OCI-LY7 (cell line): Measurements from ENCODE around the gene MTCH2. TPM values are rescaled to one million over a fixed set of nuclear protein-coding genes. Genes with fewer than 3 reads are reported as not detected.

ENCODE experiments used
- BruUV-seq: library from RNA; stranded (reverse); fragments of 400-500 nt; replicated peaks from 2 replicates; lab custom pipeline; 2021; lab: Mats Ljungman, UMichigan
- CTCF ChIA-PET: fragments of 300-600 bp; sonication (Branson Sonifier 250); formaldehyde crosslinking; loops from one replicate; lab custom pipeline; 2022; ENCODE audit warnings: antibody characterized with exemption; ENCODE audit not compliant: unreplicated experiment; lab: Charles Lee
- POLR2A ChIA-PET: fragments of 300-600 bp; sonication (Branson Sonifier 250); formaldehyde crosslinking; loops from one replicate; lab custom pipeline; 2022; ENCODE audit warnings: antibody characterized with exemption; lab: Charles Lee
- DNase-seq: peaks from one replicate; pipeline ENCODE4 v3.0.0-alpha.2; 2015; ENCODE audit warnings: low spot score
- H2AFZ ChIP-seq: fragments of 200-600 bp; sonication (generic), shearing (Covaris generic); 2 replicates; pipeline ENCODE4 v1.6.1; 2014; ENCODE audit warnings: mild to moderate bottlenecking, antibody characterized with exemption, low read length, moderate library complexity
- H3K27ac ChIP-seq: fragments of 200-600 bp; sonication (generic); 2 replicates; pipeline ENCODE4 v1.5.1; 2014; ENCODE audit warnings: mixed run types, low read depth, mild to moderate bottlenecking, moderate library complexity, low read length, inconsistent platforms; ENCODE audit not compliant: poor library complexity, severe bottlenecking
- H3K36me3 ChIP-seq: fragments of 200-600 bp; sonication (generic); 2 replicates; pipeline ENCODE4 v1.6.1; 2014; ENCODE audit warnings: mild to moderate bottlenecking, antibody characterized with exemption, low read length, moderate library complexity, mixed read lengths; ENCODE audit not compliant: insufficient read depth
- H3K4me1 ChIP-seq: fragments of 200-600 bp; sonication (generic); 2 replicates; pipeline ENCODE4 v1.5.1; 2014; ENCODE audit warnings: mild to moderate bottlenecking, low read length; ENCODE audit not compliant: insufficient read depth, poor library complexity, severe bottlenecking
- H3K4me2 ChIP-seq: fragments of 200-600 bp; sonication (generic); 2 replicates; pipeline ENCODE4 v1.6.1; 2014; ENCODE audit warnings: mild to moderate bottlenecking, low read length
- H3K4me3 ChIP-seq: fragments of 200-600 bp; sonication (generic); 2 replicates; pipeline ENCODE4 v1.5.1; 2014; ENCODE audit warnings: mild to moderate bottlenecking, low read depth, low read length; ENCODE audit not compliant: poor library complexity, severe bottlenecking
- H3K79me2 ChIP-seq: fragments of 200-600 bp; sonication (generic); 2 replicates; pipeline ENCODE4 v1.6.1; 2016; ENCODE audit warnings: low read depth, mild to moderate bottlenecking, low read length, moderate library complexity, mixed read lengths; ENCODE audit not compliant: insufficient read depth
- H3K9me2 ChIP-seq: fragments of 200-600 bp; sonication (generic); 2 replicates; pipeline ENCODE4 v1.6.1; 2016; ENCODE audit warnings: mild to moderate bottlenecking, low read length, mixed read lengths; ENCODE audit not compliant: insufficient read depth
- H3K9me3 ChIP-seq: fragments of 200-600 bp; sonication (generic); 2 replicates; pipeline ENCODE4 v1.6.1; 2014; ENCODE audit warnings: mild to moderate bottlenecking, mixed run types, low read length, mixed read lengths
- H4K20me1 ChIP-seq: fragments of 200-600 bp; sonication (generic); 2 replicates; pipeline ENCODE4 v1.6.1; 2014; ENCODE audit warnings: mild to moderate bottlenecking, antibody characterized with exemption, low read length, moderate library complexity, mixed read lengths; ENCODE audit not compliant: insufficient read depth
- EZH2phosphoT487 ChIP-seq: fragments of 200-600 bp; sonication (generic); IDR thresholded peaks from 2 replicates; pipeline ENCODE4 v1.6.1; 2018; ENCODE audit warnings: low read depth, borderline replicate concordance, mild to moderate bottlenecking, mixed run types, antibody characterized with exemption, low read length, moderate library complexity, mixed read lengths
- intact Hi-C: fragments of 100-400 bp; cut with micrococcal nuclease; formaldehyde crosslinking; loops from one replicate; pipeline ENCODE4 v1.10.0; 2022; ENCODE audit not compliant: unreplicated experiment
- total RNA-seq, 2 experiments: library from RNA; depleted of rRNA in 1 of 2; stranded (reverse); fragments of >200 nt in 1 of 2; shearing (Covaris generic) in 1 of 2; gene quantifications; 2 replicates each; pipeline ENCODE4 v1.2.3, GENCODE V29; 2014 to 2022
- TF ChIP-seq, protein P1 (sequence below): fragments of 200-600 bp; sonication (generic); conservative IDR thresholded peaks from 2 replicates; pipeline ENCODE4 v1.5.1; 2014; ENCODE audit warnings: mild to moderate bottlenecking, antibody characterized with exemption, low read length, moderate library complexity, mixed read lengths

The MTCH2 gene
- total RNA-seq, 2 experiments from 2014 or later = 64.8 to 119 TPM

DNA sequence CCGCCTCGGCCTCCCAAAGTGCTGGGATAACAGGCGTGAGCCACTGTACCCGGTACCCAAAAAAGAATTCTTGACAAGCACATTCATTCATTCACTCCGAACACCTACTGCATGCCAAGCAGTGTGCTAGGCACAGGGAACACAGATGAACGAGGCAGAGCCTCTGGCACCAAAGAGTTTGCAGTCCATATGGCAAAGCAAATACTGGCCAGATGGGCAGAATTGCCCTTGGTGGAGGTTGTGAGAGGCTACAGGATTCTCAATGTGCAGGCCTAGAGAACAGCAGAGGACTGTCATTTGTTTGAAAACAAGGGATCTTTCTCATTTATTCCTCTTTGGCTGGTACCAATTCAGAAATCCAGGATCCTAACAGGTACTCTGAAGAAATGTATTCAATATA is 27.5 kb upstream of the MTCH2 start:
- no peak for TF ChIP-seq EZH2phosphoT487
- TF ChIP-seq, protein P1, sequence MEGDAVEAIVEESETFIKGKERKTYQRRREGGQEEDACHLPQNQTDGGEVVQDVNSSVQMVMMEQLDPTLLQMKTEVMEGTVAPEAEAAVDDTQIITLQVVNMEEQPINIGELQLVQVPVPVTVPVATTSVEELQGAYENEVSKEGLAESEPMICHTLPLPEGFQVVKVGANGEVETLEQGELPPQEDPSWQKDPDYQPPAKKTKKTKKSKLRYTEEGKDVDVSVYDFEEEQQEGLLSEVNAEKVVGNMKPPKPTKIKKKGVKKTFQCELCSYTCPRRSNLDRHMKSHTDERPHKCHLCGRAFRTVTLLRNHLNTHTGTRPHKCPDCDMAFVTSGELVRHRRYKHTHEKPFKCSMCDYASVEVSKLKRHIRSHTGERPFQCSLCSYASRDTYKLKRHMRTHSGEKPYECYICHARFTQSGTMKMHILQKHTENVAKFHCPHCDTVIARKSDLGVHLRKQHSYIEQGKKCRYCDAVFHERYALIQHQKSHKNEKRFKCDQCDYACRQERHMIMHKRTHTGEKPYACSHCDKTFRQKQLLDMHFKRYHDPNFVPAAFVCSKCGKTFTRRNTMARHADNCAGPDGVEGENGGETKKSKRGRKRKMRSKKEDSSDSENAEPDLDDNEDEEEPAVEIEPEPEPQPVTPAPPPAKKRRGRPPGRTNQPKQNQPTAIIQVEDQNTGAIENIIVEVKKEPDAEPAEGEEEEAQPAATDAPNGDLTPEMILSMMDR = no peak
- CTCF ChIA-PET = no interaction called here
- Histone ChIP-seq H3K4me2 (no peak overlapping the region), H2AFZ (no peak overlapping the region), H3K4me1 (no peaks in the 10 kb centered on the region), H3K36me3 (no peaks in the 10 kb centered on the region), H3K9me3 (no peaks in the 10 kb centered on the region), H4K20me1 (no peaks in the 10 kb centered on the region), H3K9me2 (no peaks in the 10 kb centered on the region), H3K79me2 (no peaks in the 10 kb centered on the region), H3K4me3 (no peak overlapping the region), H3K27ac (no peak overlapping the region)
- intact Hi-C loops = no loop called here
- BruUV-seq = no TSS peak
- POLR2A ChIA-PET = interaction anchor here (0.7 kb wide), 1 partner anchor 760 kb away, joined by 4 read pairs; no protein-coding TSS in a partner anchor
- no peak for DNase-seq

DNA sequence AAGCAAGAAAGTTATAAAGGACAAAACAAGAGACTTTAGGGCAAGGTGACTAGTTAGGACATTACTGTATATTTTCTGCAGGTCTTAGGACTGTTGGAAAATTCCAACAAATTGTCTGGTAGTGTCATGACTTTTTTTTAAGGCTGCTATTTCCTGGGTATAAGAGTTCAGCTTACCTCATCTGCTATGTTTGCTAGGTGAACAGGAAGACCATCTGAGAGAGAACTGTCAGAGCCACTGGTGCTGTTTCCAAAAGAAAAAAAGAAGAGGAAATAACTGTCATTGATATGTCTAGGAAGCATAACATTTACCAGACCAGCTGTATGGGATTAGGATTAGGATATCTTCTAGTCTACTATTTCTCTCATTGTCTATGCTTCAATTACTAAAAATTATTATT is 26.3 kb upstream of the MTCH2 start:
- intact Hi-C loops = no loop called here
- ChIA-PET CTCF (no interaction called here), POLR2A (no interaction called here)
- BruUV-seq = no TSS peak
- Histone ChIP-seq H3K9me2 (no peaks in the 10 kb centered on the region), H3K4me1 (no peaks in the 10 kb centered on the region), H4K20me1 (no peaks in the 10 kb centered on the region), H3K4me2 (no peak overlapping the region), H3K36me3 (no peaks in the 10 kb centered on the region), H2AFZ (no peak overlapping the region), H3K27ac (no peak overlapping the region), H3K79me2 (no peaks in the 10 kb centered on the region), H3K9me3 (no peaks in the 10 kb centered on the region), H3K4me3 (no peak overlapping the region)
- TF ChIP-seq, protein P1 = no peak
- no peak for TF ChIP-seq EZH2phosphoT487
- DNase-seq = no peak

DNA sequence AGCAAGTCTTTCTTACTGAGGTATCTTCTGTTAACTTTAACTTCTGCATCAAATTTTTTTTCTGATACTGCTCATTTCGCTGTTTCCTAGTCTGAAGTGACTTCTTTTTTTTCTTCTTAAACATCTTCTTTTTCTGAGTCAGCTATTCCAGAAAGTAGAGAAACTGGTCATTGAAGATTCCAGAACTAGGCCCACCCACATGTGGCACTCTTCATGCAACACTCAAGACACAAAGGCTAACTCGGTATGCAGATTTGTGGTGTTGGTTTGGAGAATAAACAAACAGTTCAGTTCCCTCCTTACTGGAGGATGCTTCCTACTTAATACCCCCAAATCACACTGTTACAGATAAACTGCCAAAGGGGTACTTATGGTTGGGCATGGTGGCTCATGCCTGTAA is 25.2 kb upstream of the MTCH2 start:
- Histone ChIP-seq H3K27ac (no peak overlapping the region), H3K4me1 (no peaks in the 10 kb centered on the region), H2AFZ (peak overlapping the region; percentile 30; the same call in 1 of the 2 replicates), H3K9me2 (no peaks in the 10 kb centered on the region), H3K4me3 (no peak overlapping the region), H3K4me2 (no peak overlapping the region), H3K9me3 (no peaks in the 10 kb centered on the region), H3K79me2 (no peaks in the 10 kb centered on the region), H4K20me1 (no peaks in the 10 kb centered on the region), H3K36me3 (no peaks in the 10 kb centered on the region)
- TF ChIP-seq EZH2phosphoT487 = no peak
- TF ChIP-seq, protein P1 = no peak
- no TSS peak for BruUV-seq
- DNase-seq = no peak
- ChIA-PET CTCF (no interaction called here), POLR2A (no interaction called here)
- intact Hi-C loops = no loop called here
